ENCODE results near the gene DCBLD2. TPM values are rescaled to one million over a fixed set of nuclear protein-coding genes. Genes with fewer than 3 reads are reported as not detected.

Gene DCBLD2
- total RNA-seq, 1 donor from 2014 or later = 36.5 TPM

- no peaks in the 10 kb centered on the region for H3K4me1 ChIP-seq
- H3K9me3 ChIP-seq = no peaks in the 10 kb centered on the region
- H3K27me3 ChIP-seq (ENCODE audit: low read depth) = no peaks in the 10 kb centered on the region
- intact Hi-C loops (cut with DNase I) = loop anchor here (10.0 kb wide), 1 partner anchor 216 kb away; the partner anchor contains the start of gene CPOX
- DNase-seq (no peak), ATAC-seq (no peak)
- H3K27ac ChIP-seq = no peak overlapping the region
- H3K4me3 ChIP-seq = no peak overlapping the region
- peaks cover 43% of the 10 kb centered on the region for H3K36me3 ChIP-seq
- no peak for TF ChIP-seq CTCF (IDR thresholded peaks at IDR 0.05)
These were observed 90.4 kb downstream of the DCBLD2 start for GRCh38 chr3:98811048-98811447.

DNA sequence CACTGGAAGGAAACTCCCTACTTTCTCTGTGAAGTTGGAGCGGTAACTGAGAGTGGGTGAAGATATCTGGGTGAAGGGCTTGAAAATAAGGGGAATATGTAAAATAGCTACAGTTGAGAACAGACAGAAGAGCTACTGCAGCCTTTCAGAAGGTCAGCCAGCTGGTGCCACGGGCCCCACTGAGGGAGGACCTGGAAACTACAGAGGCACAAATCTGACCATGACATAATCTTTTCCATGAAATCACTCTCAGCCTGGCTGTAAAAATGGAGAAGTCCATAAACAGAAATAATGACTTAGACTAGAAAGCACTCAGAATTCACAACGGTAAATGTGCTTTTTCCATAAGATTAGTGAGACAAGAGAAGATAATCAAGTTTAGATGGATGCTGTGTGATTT lies 91.9 kb downstream of the DCBLD2 start:
- peaks cover 45% of the 10 kb centered on the region for H3K36me3 ChIP-seq
- H3K9me3 ChIP-seq = no peaks in the 10 kb centered on the region
- intact Hi-C loops (cut with DNase I) = no loop called here
- DNase-seq (no peak), ATAC-seq (no peak)
- H3K27ac ChIP-seq = no peak overlapping the region
- no peaks in the 10 kb centered on the region for H3K4me1 ChIP-seq
- TF ChIP-seq CTCF (IDR thresholded peaks at IDR 0.05) = no peak
- H3K4me3 ChIP-seq = no peak overlapping the region
- no peaks in the 10 kb centered on the region for H3K27me3 ChIP-seq (ENCODE audit: low read depth)

GRCh38 chr3:98808071-98808470 lies 93.4 kb downstream of the DCBLD2 start:
- no peak overlapping the region for H3K4me3 ChIP-seq
- intact Hi-C loops (cut with DNase I) = no loop called here
- no peaks in the 10 kb centered on the region for H3K9me3 ChIP-seq
- no peak for DNase-seq
- no peaks in the 10 kb centered on the region for H3K27me3 ChIP-seq (ENCODE audit: low read depth)
- no peaks in the 10 kb centered on the region for H3K4me1 ChIP-seq
- no peak for ATAC-seq
- H3K36me3 ChIP-seq = peaks cover 45% of the 10 kb centered on the region
- no peak overlapping the region for H3K27ac ChIP-seq
- TF ChIP-seq CTCF (IDR thresholded peaks at IDR 0.05) = no peak

- H3K4me3 ChIP-seq = no peak overlapping the region
- no peaks in the 10 kb centered on the region for H3K9me3 ChIP-seq
- H3K27me3 ChIP-seq (ENCODE audit: low read depth) = no peaks in the 10 kb centered on the region
- no peak for DNase-seq
- H3K27ac ChIP-seq = no peak overlapping the region
- no peak for ATAC-seq
- intact Hi-C loops (cut with DNase I) = no loop called here
- TF ChIP-seq CTCF (IDR thresholded peaks at IDR 0.05) = no peak
- no peaks in the 10 kb centered on the region for H3K4me1 ChIP-seq
- peaks cover 45% of the 10 kb centered on the region for H3K36me3 ChIP-seq
These were observed 93.9 kb downstream of the DCBLD2 start for GRCh38 chr3:98807561-98807960.

DNA sequence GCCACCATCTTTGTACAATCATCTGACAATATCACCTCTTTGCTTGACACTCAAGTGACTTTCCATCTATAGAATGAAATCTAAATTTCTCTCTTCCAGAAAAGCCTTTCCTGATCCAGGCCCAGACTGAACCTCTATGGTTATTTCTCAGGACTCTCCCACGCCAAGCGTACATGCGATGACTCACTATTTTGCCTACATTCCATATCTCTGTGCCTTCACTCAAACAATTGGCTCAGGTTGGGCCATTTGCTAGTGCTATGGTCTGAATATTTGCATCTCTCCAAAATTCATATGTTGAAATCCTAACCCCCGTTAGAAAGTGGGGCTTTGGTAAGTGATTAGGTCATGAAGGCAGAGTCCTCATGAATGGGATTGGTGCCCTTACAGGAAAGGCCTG lies 94.5 kb downstream of the DCBLD2 start:
- Histone ChIP-seq H3K4me3 (no peak overlapping the region), H3K27ac (no peak overlapping the region), H3K27me3 (ENCODE audit: low read depth) (no peaks in the 10 kb centered on the region), H3K9me3 (no peaks in the 10 kb centered on the region), H3K4me1 (no peaks in the 10 kb centered on the region), H3K36me3 (peaks cover 45% of the 10 kb centered on the region)
- no peak for ATAC-seq
- TF ChIP-seq CTCF (IDR thresholded peaks at IDR 0.05) = no peak
- intact Hi-C loops (cut with DNase I) = no loop called here
- no peak for DNase-seq

- intact Hi-C loops (cut with DNase I) = no loop called here
- DNase-seq (no peak), ATAC-seq (no peak)
- Histone ChIP-seq H3K4me1 (no peaks in the 10 kb centered on the region), H3K36me3 (peaks cover 46% of the 10 kb centered on the region), H3K27me3 (ENCODE audit: low read depth) (no peaks in the 10 kb centered on the region), H3K4me3 (no peak overlapping the region), H3K27ac (no peak overlapping the region), H3K9me3 (no peaks in the 10 kb centered on the region)
- TF ChIP-seq CTCF (IDR thresholded peaks at IDR 0.05) = no peak
These were observed 95.0 kb downstream of the DCBLD2 start for GRCh38 chr3:98806521-98806920.

All from lower lobe of right lung (tissue), 2 donors.